Measurements from ENCODE around the gene HIVEP3. TPM values are rescaled to one million over a fixed set of nuclear protein-coding genes. Genes with fewer than 3 reads are reported as not detected.
"Not testable (repeated sequence)": the region's sequence is repeated elsewhere in the genome, so short reads cannot be mapped to it uniquely, and the experiment has no call there.

The HIVEP3 gene
- total RNA-seq, 1 donor from 2014 or later = 2.9 TPM

DNA sequence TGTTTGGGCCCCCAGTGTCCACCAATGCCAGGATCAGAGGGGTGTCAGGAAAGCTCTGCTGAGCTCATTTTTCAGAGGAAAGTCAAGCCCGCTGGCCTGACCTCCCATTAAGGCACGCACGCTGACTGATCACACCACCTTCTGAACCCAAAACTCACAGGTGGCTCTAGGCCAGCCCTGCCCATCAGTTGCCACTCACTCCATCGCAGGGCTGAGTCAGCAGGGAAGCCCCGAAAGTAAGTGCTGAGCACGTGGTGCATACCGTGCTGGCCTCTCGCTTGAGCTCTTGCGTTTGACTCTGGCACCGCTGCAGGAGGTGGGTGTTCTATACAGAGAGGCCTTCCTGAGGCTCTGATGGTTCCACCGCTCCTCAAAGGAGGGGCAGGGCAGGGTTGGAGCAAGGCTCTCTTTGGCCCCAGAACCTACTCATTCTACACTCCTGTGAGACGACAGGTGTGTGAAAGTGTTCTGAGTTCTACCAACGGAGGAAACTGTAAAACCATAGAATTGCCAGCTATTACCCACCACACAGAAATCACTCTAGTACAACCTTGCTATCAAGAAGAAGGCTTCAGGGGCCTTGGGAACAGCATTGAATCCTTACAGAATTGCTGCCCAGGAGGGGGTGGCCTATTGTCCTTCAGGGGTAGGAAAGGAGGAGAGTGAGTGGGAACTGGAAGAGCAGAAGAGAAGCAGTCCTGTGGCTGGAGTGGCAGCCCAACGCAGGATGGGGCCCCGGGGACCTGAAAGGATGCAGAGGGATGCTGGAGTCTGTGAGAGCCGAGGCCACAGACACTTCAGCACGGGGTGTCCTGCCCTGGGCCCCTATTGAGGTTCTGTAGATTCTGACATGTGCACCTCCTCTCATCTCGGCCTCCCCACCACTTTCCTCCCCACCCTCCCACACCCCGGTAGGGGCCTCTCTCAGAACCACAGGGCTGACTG, 219.5 kb downstream of the HIVEP3 start:
- TF ChIP-seq POLR2A (IDR thresholded peaks at IDR 0.05) = no peak
- TF ChIP-seq POLR2AphosphoS5 (IDR thresholded peaks at IDR 0.05; ENCODE audit: insufficient read depth in 1 of 2, low read depth in 1 of 2) = no peak
- TF ChIP-seq, protein P1, sequence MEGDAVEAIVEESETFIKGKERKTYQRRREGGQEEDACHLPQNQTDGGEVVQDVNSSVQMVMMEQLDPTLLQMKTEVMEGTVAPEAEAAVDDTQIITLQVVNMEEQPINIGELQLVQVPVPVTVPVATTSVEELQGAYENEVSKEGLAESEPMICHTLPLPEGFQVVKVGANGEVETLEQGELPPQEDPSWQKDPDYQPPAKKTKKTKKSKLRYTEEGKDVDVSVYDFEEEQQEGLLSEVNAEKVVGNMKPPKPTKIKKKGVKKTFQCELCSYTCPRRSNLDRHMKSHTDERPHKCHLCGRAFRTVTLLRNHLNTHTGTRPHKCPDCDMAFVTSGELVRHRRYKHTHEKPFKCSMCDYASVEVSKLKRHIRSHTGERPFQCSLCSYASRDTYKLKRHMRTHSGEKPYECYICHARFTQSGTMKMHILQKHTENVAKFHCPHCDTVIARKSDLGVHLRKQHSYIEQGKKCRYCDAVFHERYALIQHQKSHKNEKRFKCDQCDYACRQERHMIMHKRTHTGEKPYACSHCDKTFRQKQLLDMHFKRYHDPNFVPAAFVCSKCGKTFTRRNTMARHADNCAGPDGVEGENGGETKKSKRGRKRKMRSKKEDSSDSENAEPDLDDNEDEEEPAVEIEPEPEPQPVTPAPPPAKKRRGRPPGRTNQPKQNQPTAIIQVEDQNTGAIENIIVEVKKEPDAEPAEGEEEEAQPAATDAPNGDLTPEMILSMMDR (IDR thresholded peaks at IDR 0.05) = no peak
- intact Hi-C loops (cut with DNase I) = no loop called here
- H3K4me1 ChIP-seq = no peaks in the 10 kb centered on the region
- no peaks in the 10 kb centered on the region for H3K9me3 ChIP-seq
- no peak overlapping the region for H3K4me3 ChIP-seq
- H3K36me3 ChIP-seq = no peaks in the 10 kb centered on the region
- no peak for DNase-seq (ENCODE audit: extremely low spot score in 2 of 2)
- no peaks in the 10 kb centered on the region for H3K27me3 ChIP-seq
- no peak overlapping the region for H3K27ac ChIP-seq

DNA sequence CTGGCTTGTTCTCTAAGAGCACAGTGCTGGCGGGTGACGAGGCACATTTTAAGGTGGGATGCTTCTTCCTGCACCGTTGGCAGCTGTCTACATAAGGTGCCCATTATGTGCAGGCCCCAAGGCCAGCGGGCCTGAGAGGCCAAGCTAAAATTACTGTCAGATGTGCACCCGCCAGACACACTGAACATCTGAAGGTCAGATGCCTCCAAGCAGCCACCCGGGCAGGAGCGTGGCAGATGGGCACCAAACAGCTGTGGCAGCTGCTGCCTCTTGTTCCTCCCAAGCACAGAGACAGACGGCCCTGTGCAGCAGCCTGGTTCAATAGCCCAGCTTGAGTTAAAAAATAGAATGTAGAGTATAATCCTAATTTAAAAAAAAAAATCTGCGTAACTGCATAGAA, 222.3 kb downstream of the HIVEP3 start:
- no peaks in the 10 kb centered on the region for H3K4me1 ChIP-seq
- no peak overlapping the region for H3K4me3 ChIP-seq
- no peaks in the 10 kb centered on the region for H3K9me3 ChIP-seq
- intact Hi-C loops (cut with DNase I) = no loop called here
- H3K27me3 ChIP-seq = no peaks in the 10 kb centered on the region
- no peak overlapping the region for H3K27ac ChIP-seq
- no peak for DNase-seq (ENCODE audit: extremely low spot score in 2 of 2)
- no peaks in the 10 kb centered on the region for H3K36me3 ChIP-seq
- no peak for TF ChIP-seq POLR2A (IDR thresholded peaks at IDR 0.05)
- TF ChIP-seq POLR2AphosphoS5 (IDR thresholded peaks at IDR 0.05; ENCODE audit: insufficient read depth in 1 of 2, low read depth in 1 of 2) = no peak
- TF ChIP-seq, protein P1 (IDR thresholded peaks at IDR 0.05) = no peak

DNA sequence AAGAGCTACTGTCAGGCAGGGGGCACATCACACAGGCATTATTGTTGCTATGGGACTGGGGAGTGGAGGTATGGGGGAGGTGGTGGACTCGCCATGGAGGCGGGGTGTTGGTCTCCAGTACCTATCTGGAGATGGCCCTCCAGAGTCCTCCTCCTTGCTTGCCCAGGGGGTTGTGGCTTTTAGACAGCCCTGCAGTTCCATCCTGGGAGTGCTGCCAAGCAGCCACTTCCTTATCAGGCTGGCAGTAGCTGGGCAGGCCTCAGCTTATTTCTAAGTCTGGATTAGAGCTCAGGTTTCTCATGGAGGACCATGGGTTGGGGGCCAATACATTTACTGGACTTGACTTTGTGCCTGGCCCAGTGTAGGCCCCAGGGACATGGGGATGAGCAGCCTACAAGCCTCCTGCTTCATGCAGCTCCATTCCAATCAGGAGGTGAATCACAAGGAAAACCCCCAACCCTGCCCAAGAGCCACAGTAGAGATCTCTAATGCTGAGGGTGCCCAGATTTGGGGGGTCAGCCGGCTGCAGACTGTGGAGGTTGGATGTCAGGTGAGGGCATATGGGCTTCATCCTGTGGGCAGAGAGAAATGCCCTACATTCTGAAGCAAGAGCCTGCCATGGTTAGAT, 223.5 kb downstream of the HIVEP3 start:
- intact Hi-C loops (cut with DNase I) = no loop called here
- no peaks in the 10 kb centered on the region for H3K9me3 ChIP-seq

DNA sequence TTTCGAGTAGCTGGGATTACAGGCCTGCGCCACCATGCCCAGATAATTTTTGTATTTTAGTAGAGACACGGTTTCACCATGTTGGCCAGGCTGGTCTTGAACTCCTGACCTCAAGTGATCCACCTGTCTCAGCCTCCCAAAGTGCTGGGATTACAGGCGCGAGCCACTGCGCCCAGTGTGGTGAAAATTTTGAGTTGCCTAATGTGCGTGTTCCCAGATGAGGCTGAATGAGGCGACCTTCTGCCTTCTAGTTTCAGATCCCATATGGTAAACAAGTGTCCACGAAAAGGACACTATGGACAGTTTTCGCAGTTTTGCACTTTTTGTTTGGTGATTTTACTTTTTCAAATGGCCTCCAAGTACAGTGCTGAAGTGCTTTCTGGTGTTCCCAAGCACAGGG, 226.8 kb downstream of the HIVEP3 start:
- H3K9me3 ChIP-seq; H3K27me3 ChIP-seq; H3K4me3 ChIP-seq; intact Hi-C loops (cut with DNase I); H3K36me3 ChIP-seq; H3K4me1 ChIP-seq; DNase-seq (ENCODE audit: extremely low spot score in 2 of 2); H3K27ac ChIP-seq: not testable (repeated sequence)

More for the DNA sequence above, 223.5 kb downstream of the HIVEP3 start:
- no peaks in the 10 kb centered on the region for H3K4me1 ChIP-seq
- DNase-seq (ENCODE audit: extremely low spot score in 2 of 2) = no peak
- TF ChIP-seq, protein P1 (IDR thresholded peaks at IDR 0.05) = no peak
- no peak for TF ChIP-seq POLR2A (IDR thresholded peaks at IDR 0.05)
- no peak for TF ChIP-seq POLR2AphosphoS5 (IDR thresholded peaks at IDR 0.05; ENCODE audit: insufficient read depth in 1 of 2, low read depth in 1 of 2)
- no peaks in the 10 kb centered on the region for H3K36me3 ChIP-seq
- no peaks in the 10 kb centered on the region for H3K27me3 ChIP-seq
- no peak overlapping the region for H3K27ac ChIP-seq
- H3K4me3 ChIP-seq = no peak overlapping the region

DNA sequence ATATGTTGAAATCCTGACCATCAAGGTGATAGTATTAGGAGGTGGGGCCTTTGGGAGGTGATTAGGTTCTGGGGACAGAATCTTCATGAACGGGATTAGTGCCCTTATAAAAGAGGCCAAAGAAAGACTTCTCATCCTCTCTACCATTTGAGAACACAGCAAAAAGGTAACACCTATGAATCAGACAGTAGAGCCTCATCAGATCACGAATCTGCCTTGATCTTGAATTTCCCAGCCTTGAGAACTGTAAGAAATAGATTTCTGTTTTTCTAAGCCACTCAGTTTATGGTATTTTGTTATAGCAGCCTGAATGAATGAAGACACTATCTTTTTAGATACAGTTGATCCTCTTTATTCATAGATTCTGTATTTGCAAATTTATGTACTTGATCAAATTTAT, 227.3 kb downstream of the HIVEP3 start:
- intact Hi-C loops (cut with DNase I) = no loop called here
- Histone ChIP-seq H3K9me3 (no peaks in the 10 kb centered on the region), H3K27ac (no peak overlapping the region), H3K36me3 (no peaks in the 10 kb centered on the region), H3K4me1 (no peaks in the 10 kb centered on the region), H3K4me3 (no peak overlapping the region), H3K27me3 (no peaks in the 10 kb centered on the region)
- TF ChIP-seq POLR2A (IDR thresholded peaks at IDR 0.05) = no peak
- TF ChIP-seq, protein P1 (IDR thresholded peaks at IDR 0.05) = no peak
- no peak for TF ChIP-seq POLR2AphosphoS5 (IDR thresholded peaks at IDR 0.05; ENCODE audit: insufficient read depth in 1 of 2, low read depth in 1 of 2)
- no peak for DNase-seq (ENCODE audit: extremely low spot score in 2 of 2)
